Stimulated activated effector memory CD8-positive, alpha-beta T cell treated with anti-CD3 and anti-CD28 coated beads, Interleukin-12 subunit alpha, Interleukin-12 subunit beta, amount 100 ng/mL, for 72 hours (primary cell): Measurements from ENCODE around the gene TTC36.
"Not testable (repeated sequence)": the region's sequence is repeated elsewhere in the genome, so short reads cannot be mapped to it uniquely, and the experiment has no call there.

Experiments
- ATAC-seq: fragments of 150-1000 bp; cut with Tn5 transposase; 2 replicates; pipeline ENCODE4 v1.10.0; 2021
- DNase-seq, 2 donors: peaks; one replicate each; pipeline ENCODE4 v3.0.0; 2021 to 2022; ENCODE audit warnings: low spot score in 2 of 2
- H3K27ac Mint-ChIP-seq: one replicate; pipeline ENCODE4 v1.8.0; 2022; ENCODE audit warnings: mild to moderate bottlenecking, mixed read lengths
- H3K36me3 Mint-ChIP-seq: one replicate; pipeline ENCODE4 v1.8.0; 2022; ENCODE audit warnings: mild to moderate bottlenecking, mixed read lengths
- H3K4me1 Mint-ChIP-seq: one replicate; pipeline ENCODE4 v1.8.0; 2022; ENCODE audit warnings: mixed read lengths
- H3K4me3 Mint-ChIP-seq: one replicate; pipeline ENCODE4 v1.8.0; 2022; ENCODE audit warnings: mild to moderate bottlenecking, mixed read lengths
- H3K9me3 Mint-ChIP-seq: one replicate; pipeline ENCODE4 v1.8.0; 2022; ENCODE audit warnings: mixed read lengths

TTC36 gene

DNA sequence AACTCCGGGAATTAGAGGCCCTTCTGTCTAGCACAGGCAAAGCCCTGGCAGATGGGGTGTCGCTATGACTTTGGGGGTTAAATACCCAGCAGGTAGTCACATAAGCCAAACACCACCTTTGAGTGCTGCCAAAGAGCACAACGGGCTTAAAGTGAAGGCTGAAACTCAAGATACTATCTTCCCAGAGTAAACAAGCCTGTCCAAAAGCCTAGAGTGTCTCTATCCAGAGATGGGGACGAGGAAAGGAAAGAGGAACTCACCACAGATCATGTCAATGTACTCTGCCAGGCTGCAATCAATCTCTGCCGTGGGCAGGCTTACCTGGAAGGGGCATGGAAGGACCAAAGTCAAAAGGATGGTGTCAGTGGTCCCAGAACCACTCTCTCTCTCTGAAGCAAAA lies 18.3 kb downstream of the TTC36 start:
- ATAC-seq (no peak), DNase-seq (no peak)
- Mint-ChIP-seq H3K27ac (no peak overlapping the region), H3K4me1 (no peaks in the 10 kb centered on the region), H3K4me3 (no peak overlapping the region), H3K9me3 (no peaks in the 10 kb centered on the region), H3K36me3 (peaks cover 36% of the 10 kb centered on the region)

- no peaks in the 10 kb centered on the region for H3K9me3 Mint-ChIP-seq
- H3K36me3 Mint-ChIP-seq, result peaks cover 52% of the 10 kb centered on the region
- ATAC-seq (no peak), DNase-seq (no peak)
- H3K27ac Mint-ChIP-seq, result no peak overlapping the region
- H3K4me1 Mint-ChIP-seq, result no peaks in the 10 kb centered on the region
- no peak overlapping the region for H3K4me3 Mint-ChIP-seq
These were observed 19.9 kb downstream of the TTC36 start for GRCh38 chr11:118547132-118547531.

GRCh38 chr11:118552341-118552740 lies 25.1 kb downstream of the TTC36 start:
- H3K9me3 Mint-ChIP-seq, result no peaks in the 10 kb centered on the region
- no peak overlapping the region for H3K4me3 Mint-ChIP-seq
- peaks cover 71% of the 10 kb centered on the region for H3K36me3 Mint-ChIP-seq
- DNase-seq (no peak), ATAC-seq (no peak)
- H3K4me1 Mint-ChIP-seq, result no peaks in the 10 kb centered on the region
- H3K27ac Mint-ChIP-seq, result no peak overlapping the region

DNA sequence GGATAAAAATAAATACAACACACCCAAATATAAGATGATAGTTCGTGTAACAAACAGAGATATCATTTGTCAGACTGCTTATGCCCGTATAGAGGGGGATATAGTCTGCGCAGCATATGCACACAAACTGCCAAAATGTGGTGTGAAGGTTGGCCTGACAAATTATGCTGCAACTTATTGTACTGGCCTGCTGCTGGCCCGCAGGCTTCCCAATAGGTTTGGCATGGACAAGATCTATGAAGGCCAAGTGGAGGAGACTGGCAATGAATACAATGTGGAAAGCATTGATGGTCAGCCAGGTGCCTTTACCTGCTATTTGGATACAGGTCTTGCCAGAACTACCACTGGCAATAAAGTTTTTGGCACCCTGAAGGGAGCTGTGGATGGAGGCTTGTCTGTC lies 33.5 kb downstream of the TTC36 start:
- peaks cover 12% of the 10 kb centered on the region for H3K4me1 Mint-ChIP-seq
- no peak for ATAC-seq
- H3K4me3 Mint-ChIP-seq, result no peak overlapping the region
- H3K27ac Mint-ChIP-seq, result no peak overlapping the region
- H3K36me3 Mint-ChIP-seq, result peaks cover 13% of the 10 kb centered on the region
- H3K9me3 Mint-ChIP-seq, result no peaks in the 10 kb centered on the region
- no peak for DNase-seq

GRCh38 chr11:118565051-118565450 lies 37.8 kb downstream of the TTC36 start:
- DNase-seq (no peak), ATAC-seq (no peak)
- Mint-ChIP-seq H3K4me1 (peaks cover 14% of the 10 kb centered on the region), H3K36me3 (no peaks in the 10 kb centered on the region), H3K9me3 (no peaks in the 10 kb centered on the region), H3K4me3 (peak overlapping the region; percentile 83), H3K27ac (peak overlapping the region; percentile 95)

- H3K27ac Mint-ChIP-seq, result no peak overlapping the region
- H3K4me3 Mint-ChIP-seq, result no peak overlapping the region
- peaks cover 32% of the 10 kb centered on the region for H3K36me3 Mint-ChIP-seq
- peaks cover 35% of the 10 kb centered on the region for H3K4me1 Mint-ChIP-seq
- ATAC-seq (no peak), DNase-seq (no peak)
- no peaks in the 10 kb centered on the region for H3K9me3 Mint-ChIP-seq
These were observed 42.4 kb downstream of the TTC36 start for GRCh38 chr11:118569670-118570069.

DNA sequence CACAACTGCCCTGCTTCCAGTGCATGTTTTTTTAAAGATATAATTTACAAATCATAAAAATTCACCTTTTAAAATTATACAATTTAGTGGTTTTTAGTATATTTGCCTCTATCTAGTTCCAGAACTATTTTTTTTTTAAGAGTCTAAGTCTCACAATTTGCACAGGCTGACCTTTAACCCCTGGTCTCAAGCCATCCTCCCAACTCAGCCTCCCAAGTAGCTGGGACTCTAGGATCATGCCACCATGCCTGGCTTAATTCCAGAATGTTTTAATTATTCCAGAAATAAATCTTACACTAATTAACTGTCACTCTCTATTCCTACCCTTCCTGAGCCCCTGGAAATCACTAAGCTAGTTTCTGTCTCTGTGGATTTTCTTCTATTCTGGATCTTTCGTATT lies 43.5 kb downstream of the TTC36 start:
- H3K4me3 Mint-ChIP-seq, result no peak overlapping the region
- H3K4me1 Mint-ChIP-seq, result peaks cover 36% of the 10 kb centered on the region
- DNase-seq (no peak), ATAC-seq (no peak)
- H3K9me3 Mint-ChIP-seq, result no peaks in the 10 kb centered on the region
- H3K36me3 Mint-ChIP-seq, result peaks cover 43% of the 10 kb centered on the region
- no peak overlapping the region for H3K27ac Mint-ChIP-seq

DNA sequence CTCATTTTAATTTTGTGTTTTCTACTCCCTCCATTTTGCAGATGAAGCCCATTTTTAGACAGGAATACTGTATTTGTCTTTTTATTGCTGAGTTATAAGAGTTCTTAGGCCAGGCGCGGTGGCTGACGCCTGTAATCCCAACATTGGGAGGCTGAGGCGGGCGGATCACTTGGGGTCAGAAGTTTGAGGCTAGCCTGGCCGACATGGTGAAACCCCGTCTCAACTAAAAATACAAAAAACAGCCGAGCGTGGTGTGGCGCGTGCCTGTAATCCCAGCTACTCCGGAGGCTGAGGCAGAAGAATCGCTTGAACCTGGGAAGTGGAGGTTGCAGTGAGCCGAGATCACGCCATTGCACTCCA lies 44.4 kb downstream of the TTC36 start:
- ATAC-seq, H3K9me3 Mint-ChIP-seq: not testable (repeated sequence)
- DNase-seq, result peak in 1 of 2 donors; percentile 3
- Mint-ChIP-seq H3K27ac (peak overlapping the region; percentile 98), H3K4me3 (peak overlapping the region; percentile 85), H3K36me3 (peaks cover 52% of the 10 kb centered on the region), H3K4me1 (peaks cover 41% of the 10 kb centered on the region)

GRCh38 chr11:118572061-118572980 lies 45.0 kb downstream of the TTC36 start, which contains the start of gene ARCN1:
ARCN1 (plus strand) TSS chr11:118572409; CDS start chr11:118572548, 139 bp downstream.
- peak within 1 kb of the TSS; percentile 85 for H3K4me3 Mint-ChIP-seq
- DNase-seq (peak; percentile 54 to 84), ATAC-seq (peak; percentile 84)
- H3K36me3 Mint-ChIP-seq, result peaks cover 59% of the 10 kb centered on the region
- H3K4me1 Mint-ChIP-seq, result peaks cover 47% of the 10 kb centered on the region
- H3K27ac Mint-ChIP-seq, result peak within 1 kb of the TSS; percentile 98
- no peaks in the 10 kb centered on the region for H3K9me3 Mint-ChIP-seq

- peak overlapping the region; percentile 85 for H3K4me3 Mint-ChIP-seq
- no peaks in the 10 kb centered on the region for H3K9me3 Mint-ChIP-seq
- H3K4me1 Mint-ChIP-seq, result peaks cover 52% of the 10 kb centered on the region
- H3K36me3 Mint-ChIP-seq, result peaks cover 65% of the 10 kb centered on the region
- DNase-seq (peak; percentile 9 to 64), ATAC-seq (peak; percentile 87)
- peak overlapping the region; percentile 98 for H3K27ac Mint-ChIP-seq
These were observed 45.8 kb downstream of the TTC36 start for GRCh38 chr11:118572981-118573550.

DNA sequence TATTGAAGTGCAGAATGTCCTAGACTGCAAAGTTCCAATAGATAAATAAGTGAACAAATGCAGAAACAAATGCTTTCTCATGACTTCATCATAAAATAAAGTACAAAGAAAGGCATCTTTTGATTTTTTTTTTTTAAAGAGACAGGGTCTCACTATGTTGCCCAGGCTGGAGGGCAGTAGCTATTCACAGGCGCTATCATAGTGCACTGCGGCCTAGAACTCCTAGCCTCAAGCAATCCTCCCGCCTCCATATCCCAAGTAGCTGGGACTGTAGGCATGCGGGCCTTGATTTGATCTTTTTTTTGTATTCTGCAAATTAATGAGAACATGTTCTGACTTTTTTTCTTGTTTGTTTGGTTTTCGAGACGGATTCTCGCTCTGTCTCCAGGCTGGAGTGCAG lies 47.4 kb downstream of the TTC36 start:
- H3K36me3 Mint-ChIP-seq, result peaks cover 73% of the 10 kb centered on the region
- H3K9me3 Mint-ChIP-seq, result no peaks in the 10 kb centered on the region
- no peak overlapping the region for H3K27ac Mint-ChIP-seq
- peaks cover 52% of the 10 kb centered on the region for H3K4me1 Mint-ChIP-seq
- DNase-seq (no peak), ATAC-seq (no peak)
- H3K4me3 Mint-ChIP-seq, result peak overlapping the region; percentile 49

- peaks cover 40% of the 10 kb centered on the region for H3K4me1 Mint-ChIP-seq
- not testable (repeated sequence) for H3K27ac Mint-ChIP-seq, H3K9me3 Mint-ChIP-seq
These were observed 50.7 kb downstream of the TTC36 start for GRCh38 chr11:118577995-118578394.

More at GRCh38 chr11:118577995-118578394, 50.7 kb downstream of the TTC36 start:
- DNase-seq, H3K4me3 Mint-ChIP-seq, ATAC-seq: not testable (repeated sequence)
- H3K36me3 Mint-ChIP-seq, result peaks cover 86% of the 10 kb centered on the region
